H1 (cell line): ENCODE data around the gene SNTG2. TPM values are rescaled to one million over a fixed set of nuclear protein-coding genes. Genes with fewer than 3 reads are reported as not detected.

ENCODE experiments used
- CTCF ChIA-PET: fragments of 300-600 bp; sonication (Branson Sonifier 250); formaldehyde crosslinking; loops from one replicate; lab custom pipeline; 2021; ENCODE audit not compliant: partially characterized antibody; lab: Charles Lee
- POLR2A ChIA-PET: fragments of 300-600 bp; sonication (Branson Sonifier 250); formaldehyde crosslinking; loops from one replicate; lab custom pipeline; 2021; ENCODE audit warnings: inconsistent platforms; ENCODE audit not compliant: partially characterized antibody; lab: Charles Lee
- DNase-seq, 2 experiments: peaks; one replicate each; pipeline versions ENCODE4 v3.0.0 to v3.0.0-alpha.2; 2010 to 2022; ENCODE audit warnings: low spot score in 2 of 2, low read depth in 1 of 2, mixed read lengths in 1 of 2
- FAIRE-seq: peaks from 2 replicates; lab custom pipeline; 2011; peaks lifted over from hg19 to GRCh38; lab: Jason Lieb, UNC
- H2AFZ ChIP-seq: 2 replicates; pipeline ENCODE4 v1.8.1; 2012; ENCODE audit warnings: low read length, inconsistent platforms
- H2AK5ac ChIP-seq: 2 replicates; pipeline ENCODE4 v1.6.1; 2013; ENCODE audit warnings: low read depth, low read length
- H2BK120ac ChIP-seq: replicated peaks from 2 replicates; pipeline ENCODE3; 2013; ENCODE audit warnings: low read depth, low read length, inconsistent platforms
- H2BK12ac ChIP-seq: 2 replicates; pipeline ENCODE4 v1.6.1; 2013; ENCODE audit warnings: low read depth, low read length
- H2BK15ac ChIP-seq: 2 replicates; pipeline ENCODE4 v1.6.1; 2013; ENCODE audit warnings: low read length
- H2BK20ac ChIP-seq: 2 replicates; pipeline ENCODE4 v1.6.1; 2013; ENCODE audit warnings: low read length
- H2BK5ac ChIP-seq: 2 replicates; pipeline ENCODE4 v1.6.1; 2013; ENCODE audit warnings: low read depth, low read length
- H3K14ac ChIP-seq: 2 replicates; pipeline ENCODE4 v1.6.1; 2013; ENCODE audit warnings: inconsistent platforms; ENCODE audit not compliant: insufficient read length
- H3K18ac ChIP-seq: 2 replicates; pipeline ENCODE4 v1.6.1; 2013; ENCODE audit warnings: low read length; ENCODE audit errors: extremely low read depth
- H3K23ac ChIP-seq: 2 replicates; pipeline ENCODE4 v1.6.1; 2013; ENCODE audit warnings: inconsistent platforms; ENCODE audit not compliant: insufficient read length
- H3K23me2 ChIP-seq: 2 replicates; pipeline ENCODE4 v1.6.1; 2013; ENCODE audit warnings: low read depth, low read length
- H3K27ac ChIP-seq: 2 replicates; pipeline ENCODE4 v1.6.1; 2011; ENCODE audit warnings: low read depth, low read length, inconsistent platforms
- H3K27me3 ChIP-seq, 4 experiments: replicated peaks in 1 of 4; 1 replicate in 1 of 4; 2 replicates in 3 of 4; pipeline versions ENCODE4 v1.6.1 to v1.8.1; 2011 to 2013; ENCODE audit warnings: low read length in 3 of 4, mild to moderate bottlenecking in 3 of 4, inconsistent platforms in 2 of 4, mixed read lengths in 2 of 4, moderate library complexity in 1 of 4; ENCODE audit not compliant: control insufficient read depth in 3 of 4, insufficient read depth in 3 of 4; ENCODE audit errors: extremely low read depth in 1 of 4
- H3K36me3 ChIP-seq, 4 experiments: 2 replicates each; pipeline versions ENCODE4 v1.6.1 to v1.8.1; 2011 to 2013; ENCODE audit warnings: mild to moderate bottlenecking in 4 of 4, low read length in 3 of 4, moderate library complexity in 2 of 4, control low read depth in 1 of 4, inconsistent platforms in 1 of 4; ENCODE audit not compliant: insufficient read depth in 4 of 4, control insufficient read depth in 2 of 4
- H3K4ac ChIP-seq: replicated peaks from 2 replicates; pipeline ENCODE3; 2013; ENCODE audit warnings: low read length, low read depth, mixed read lengths, inconsistent platforms; ENCODE audit not compliant: insufficient read length
- H3K4me1 ChIP-seq, 4 experiments: replicated peaks in 1 of 4; 1 replicate in 1 of 4; 2 replicates in 3 of 4; pipeline versions ENCODE4 v1.6.1 to v1.8.1; 2011 to 2013; ENCODE audit warnings: low read length in 3 of 4, inconsistent platforms in 2 of 4, mixed read lengths in 1 of 4; ENCODE audit not compliant: insufficient read depth in 4 of 4, control insufficient read depth in 3 of 4
- H3K4me2 ChIP-seq, 2 experiments: 2 replicates each; pipeline versions ENCODE4 v1.6.1 to v1.8.1; 2011 to 2013; ENCODE audit warnings: low read depth in 2 of 2, low read length in 2 of 2, control low read depth in 1 of 2, inconsistent platforms in 1 of 2, mild to moderate bottlenecking in 1 of 2; ENCODE audit not compliant: insufficient read depth in 1 of 2
- H3K4me3 ChIP-seq, 4 experiments: fragments of 200-600, 300-600 bp in 1 of 4; sonication (generic), shearing (Covaris generic), sonication (Bioruptor Twin) in 1 of 4; 2 replicates each; pipeline versions ENCODE4 v1.5.1 to v1.8.1; 2011 to 2016; ENCODE audit warnings: low read length in 4 of 4, low read depth in 3 of 4, control low read depth in 2 of 4, inconsistent platforms in 2 of 4, mild to moderate bottlenecking in 2 of 4, mixed read lengths in 1 of 4, moderate library complexity in 1 of 4; ENCODE audit not compliant: insufficient read depth in 2 of 4; ENCODE audit errors: extremely low read depth in 1 of 4
- H3K56ac ChIP-seq: replicated peaks from 2 replicates; pipeline ENCODE3; 2013; ENCODE audit warnings: low read depth, mild to moderate bottlenecking, mixed read lengths, low read length, inconsistent platforms; ENCODE audit not compliant: insufficient read length
- H3K79me1 ChIP-seq: 2 replicates; pipeline ENCODE4 v1.6.1; 2013; ENCODE audit warnings: low read depth, low read length, control low read depth
- H3K79me2 ChIP-seq, 2 experiments: 2 replicates each; pipeline versions ENCODE4 v1.6.1 to v1.8.1; 2012 to 2013; ENCODE audit warnings: low read length in 2 of 2, mild to moderate bottlenecking in 2 of 2, inconsistent platforms in 1 of 2; ENCODE audit not compliant: insufficient read depth in 2 of 2, control insufficient read depth in 1 of 2
- H3K9ac ChIP-seq, 4 experiments: replicated peaks in 1 of 4; 1 replicate in 1 of 4; 2 replicates in 3 of 4; pipeline versions ENCODE4 v1.6.1 to v1.8.1; 2011 to 2013; ENCODE audit warnings: low read depth in 3 of 4, low read length in 3 of 4, control low read depth in 2 of 4, mild to moderate bottlenecking in 2 of 4, moderate library complexity in 2 of 4, inconsistent platforms in 1 of 4; ENCODE audit errors: extremely low read depth in 1 of 4
- H3K9me3 ChIP-seq, 2 experiments: 2 replicates each; pipeline versions ENCODE4 v1.6.1 to v1.8.1; 2012 to 2013; ENCODE audit warnings: mild to moderate bottlenecking in 2 of 2, moderate library complexity in 2 of 2, control low read depth in 1 of 2, inconsistent platforms in 1 of 2, low read depth in 1 of 2, low read length in 1 of 2, mixed read lengths in 1 of 2; ENCODE audit not compliant: insufficient read depth in 2 of 2
- H4K20me1 ChIP-seq, 2 experiments: replicated peaks in 1 of 2; 2 replicates each; pipeline versions ENCODE3 to v1.8.1; 2011 to 2013; ENCODE audit warnings: inconsistent platforms in 2 of 2, low read length in 2 of 2, mild to moderate bottlenecking in 1 of 2; ENCODE audit not compliant: insufficient read depth in 2 of 2, control insufficient read depth in 1 of 2
- H4K5ac ChIP-seq: 2 replicates; pipeline ENCODE4 v1.6.1; 2013; ENCODE audit warnings: low read length, low read depth, mixed read lengths, inconsistent platforms; ENCODE audit not compliant: insufficient read length
- H4K8ac ChIP-seq: 2 replicates; pipeline ENCODE4 v1.8.0; 2013; ENCODE audit warnings: mild to moderate bottlenecking, moderate library complexity, low read length, inconsistent platforms; ENCODE audit not compliant: insufficient read depth; ENCODE audit errors: extremely low read depth
- H4K91ac ChIP-seq: replicated peaks from 2 replicates; pipeline ENCODE3; 2013; ENCODE audit warnings: low read length, mixed read lengths, inconsistent platforms; ENCODE audit not compliant: insufficient read length
- CEBPB ChIP-seq: IDR thresholded peaks from 2 replicates; pipeline ENCODE4 v1.6.1; 2012; ENCODE audit warnings: low read depth, low read length
- CTCF ChIP-seq, 3 experiments: IDR thresholded peaks; 1 replicate in 2 of 3; 2 replicates in 1 of 3; pipeline versions ENCODE4 v1.5.1 to v1.6.1; 2011; ENCODE audit warnings: low read length in 3 of 3, mild to moderate bottlenecking in 3 of 3, inconsistent platforms in 2 of 3, low read depth in 1 of 3, moderate library complexity in 1 of 3; ENCODE audit not compliant: insufficient read depth in 1 of 3; ENCODE audit errors: control extremely low read depth in 1 of 3
- WGBS, 2 experiments: shearing (Covaris generic) in 1 of 2; methylation state at CpG; one replicate each; pipeline versions ENCODE4 v1.1.6 to v1.1.7; 2013 to 2015; ENCODE audit warnings: low lambda C conversion rate in 2 of 2, mixed read lengths in 2 of 2, inconsistent platforms in 1 of 2, low coverage in 1 of 2, missing lambda C conversion rate in 1 of 2; ENCODE audit not compliant: insufficient replicate concordance in 2 of 2, insufficient coverage in 1 of 2, insufficient read length in 1 of 2; ENCODE audit errors: extremely low coverage in 1 of 2, missing lambda C conversion rate in 1 of 2; 5-methylcytosine and 5-hydroxymethylcytosine counted together
- polyA plus RNA-seq, 7 experiments: library from polyadenylated mRNA; depleted of rRNA in 3 of 7; stranded (reverse) in 5 of 7; unstranded in 2 of 7; fragments of >200 nt in 5 of 7; fragments of 200-250 nt in 2 of 7; gene quantifications; 1 replicate in 5 of 7; 2 replicates in 1 of 7; 4 replicates in 1 of 7; pipeline versions ENCODE4 v1.2.1 to v1.2.3, GENCODE V29; 2011 to 2013; ENCODE audit warnings: missing spikeins in 2 of 7, mixed read lengths in 2 of 7
- total RNA-seq: library from RNA; stranded (reverse); fragmentation: NEBNext Ultra II Directional; extraction: Animal tissue kit (Norgen Biotek cat#: 25700); gene quantifications from 2 replicates; pipeline ENCODE4 v1.2.1, GENCODE V29; 2021

Gene SNTG2
- total and polyA plus RNA-seq, 2 of the 8 experiments (the other 6 are each of a cell fraction or from before 2014, with no cell fraction given): 6.6 to 18.1 TPM

- H3K9me3 ChIP-seq: no peaks in the 10 kb centered on the region
- no peak for FAIRE-seq
- no peak overlapping the region for H3K56ac ChIP-seq
Measured at GRCh38 chr2:1248187-1248586, 297.5 kb downstream of the SNTG2 start.

More at GRCh38 chr2:1248187-1248586, 297.5 kb downstream of the SNTG2 start:
- no peak for DNase-seq
- Histone ChIP-seq H3K9ac (no peak overlapping the region), H2BK20ac (no peak overlapping the region), H4K20me1 (peaks cover 0 to 6% of the 10 kb centered on the region in 2 experiments), H2BK120ac (no peak overlapping the region), H2AK5ac (no peak overlapping the region), H3K4me1 (no peaks in the 10 kb centered on the region), H2BK5ac (no peak overlapping the region), H3K79me2 (no peaks in the 10 kb centered on the region), H4K5ac (no peak overlapping the region), H3K4ac (no peak overlapping the region), H2AFZ (no peak overlapping the region), H3K79me1 (no peaks in the 10 kb centered on the region; the same call in 1 of the 2 replicates), H3K4me3 (no peak overlapping the region), H3K23me2 (peaks cover 4% of the 10 kb centered on the region; the same call in 1 of the 2 replicates), H2BK12ac (no peak overlapping the region), H2BK15ac (no peak overlapping the region), H4K91ac (no peak overlapping the region), H4K8ac (no peak overlapping the region), H3K4me2 (no peak overlapping the region), H3K27me3 (no peaks in the 10 kb centered on the region), H3K23ac (no peak overlapping the region), H3K36me3 (peaks cover 0 to 4% (median under 1%) of the 10 kb centered on the region in 4 experiments; a peak in 1 of 8 replicates), H3K27ac (no peak overlapping the region), H3K18ac (no peak overlapping the region), H3K14ac (no peak overlapping the region)
- TF ChIP-seq CEBPB (no peak), CTCF (IDR thresholded peaks at IDR 0.05; ENCODE audit: control extremely low read depth in 1 of 3, insufficient read depth in 1 of 3, low read depth in 1 of 3, low read length in 3 of 3) (no peak)
- WGBS, 2 experiments: 88% methylated on average over 5 of the region's 5 CpGs; no CpG with 5 or more reads in 1 of the 2 experiments
- ChIA-PET POLR2A (no interaction called here), CTCF (interaction anchor here (1.2 to 3.2 kb wide), 4 partner anchors 9 to 297 kb away, joined by 4 to 18 read pairs (median 10); no protein-coding TSS in a partner anchor)
